GM10266 (cell line): ENCODE measurements around the gene LPIN1.
"Not testable (repeated sequence)": the region's sequence is repeated elsewhere in the genome, so short reads cannot be mapped to it uniquely, and the experiment has no call there.

Experiments
- DNase-seq: peaks from one replicate; pipeline ENCODE4 v3.0.0; 2012; ENCODE audit errors: extremely low spot score
- CTCF ChIP-seq: IDR thresholded peaks from 2 replicates; pipeline ENCODE4 v1.5.1; 2012; ENCODE audit warnings: mild to moderate bottlenecking, low read depth; ENCODE audit not compliant: control insufficient read depth, insufficient read depth; ENCODE audit errors: missing control alignments

Gene LPIN1

GRCh38 chr2:11835403-11835802, 89.0 kb downstream of the LPIN1 start:
- no peak for TF ChIP-seq CTCF
- DNase-seq: no peak

- no peak for DNase-seq
- no peak for TF ChIP-seq CTCF
These were observed 90.3 kb downstream of the LPIN1 start for GRCh38 chr2:11836647-11837219.

DNA sequence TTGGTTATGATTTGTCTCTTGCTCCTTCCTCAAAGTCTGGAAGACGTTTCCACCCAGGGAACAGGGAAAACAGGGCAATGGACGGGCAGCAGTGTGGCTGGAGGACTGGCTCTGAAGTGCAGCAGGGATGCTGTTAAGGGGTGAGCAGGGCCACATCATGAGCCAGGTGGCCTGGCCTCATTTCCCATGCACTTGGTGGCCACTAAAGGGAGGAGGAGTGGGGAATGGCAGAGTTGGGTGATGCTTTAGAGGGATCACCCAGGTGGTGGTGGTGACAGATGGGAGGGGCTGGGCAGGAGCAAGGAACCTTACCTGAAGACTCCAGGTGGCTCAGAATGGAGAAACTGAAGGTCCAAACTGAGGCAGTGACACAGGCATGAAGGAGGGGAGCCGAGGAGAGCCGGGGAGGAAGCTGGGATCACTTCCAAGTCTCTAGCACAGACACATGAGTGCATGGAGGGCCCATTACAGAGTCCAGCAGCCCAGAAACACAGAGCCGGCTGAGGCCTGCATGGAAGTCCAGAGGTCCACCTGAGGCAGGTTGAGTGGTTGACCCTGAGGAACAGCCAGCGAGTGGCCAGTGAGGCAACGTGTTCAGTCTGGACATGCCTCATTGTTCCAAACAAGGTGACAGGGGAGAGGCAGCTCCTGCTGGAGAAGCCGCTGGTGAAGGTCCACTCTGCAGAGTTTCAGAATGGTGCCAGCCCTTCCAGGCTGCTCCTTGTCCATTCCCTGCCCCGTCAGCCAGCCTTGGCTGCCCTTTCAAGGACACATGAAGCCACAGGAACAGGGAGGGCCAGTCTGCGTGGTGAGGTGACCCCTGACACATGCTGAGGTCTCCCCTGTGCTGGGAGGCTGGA, 91.7 kb downstream of the LPIN1 start:
- DNase-seq: no peak
- TF ChIP-seq CTCF: no peak

GRCh38 chr2:11839916-11840315, 93.5 kb downstream of the LPIN1 start:
- TF ChIP-seq CTCF: no peak
- no peak for DNase-seq

GRCh38 chr2:11842336-11842735, 95.9 kb downstream of the LPIN1 start:
- no peak for DNase-seq
- TF ChIP-seq CTCF: no peak

DNA sequence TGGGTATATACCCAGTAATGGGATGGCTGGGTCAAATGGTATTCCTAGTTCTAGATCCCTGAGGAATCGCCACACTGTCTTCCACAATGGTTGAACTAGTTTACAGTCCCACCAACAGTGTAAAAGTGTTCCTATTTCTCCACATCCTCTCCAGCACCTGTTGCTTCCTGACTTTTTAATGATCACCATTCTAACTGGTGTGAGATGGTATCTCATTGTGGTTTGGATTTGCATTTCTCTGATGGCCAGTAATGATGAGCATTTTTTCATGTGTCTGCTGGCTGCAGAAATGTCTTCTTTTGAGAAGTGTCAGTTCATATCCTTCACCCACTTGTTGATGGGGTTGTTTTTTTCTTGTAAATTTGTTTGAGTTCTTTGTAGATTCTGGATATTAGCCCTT, 98.4 kb downstream of the LPIN1 start:
- DNase-seq: not testable (repeated sequence)

GRCh38 chr2:11847935-11848334, 101.5 kb downstream of the LPIN1 start:
- not testable (repeated sequence) for DNase-seq

DNA sequence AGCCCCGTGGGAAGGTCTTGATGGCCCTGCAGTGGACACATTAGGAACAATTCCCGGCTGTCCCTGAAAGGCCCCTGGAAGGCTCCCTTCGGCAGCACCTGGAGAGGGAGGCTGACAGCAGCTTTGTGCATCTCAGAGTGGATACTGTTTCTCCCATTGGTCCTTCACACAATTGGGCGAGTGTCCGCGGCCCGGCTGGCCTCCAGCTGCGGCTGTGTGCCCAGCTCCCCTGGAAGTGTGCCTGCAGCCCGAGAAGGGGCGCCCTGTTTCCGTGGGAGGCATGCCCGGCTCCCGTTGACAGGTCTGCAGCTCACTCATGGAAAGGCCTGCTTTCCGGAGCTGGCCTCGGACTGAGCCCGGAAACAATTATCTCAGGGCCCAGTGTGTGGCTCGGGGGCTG, 103.7 kb downstream of the LPIN1 start:
- DNase-seq: no peak
- no peak for TF ChIP-seq CTCF
